Fibroblast of pulmonary artery (primary cell): ENCODE results near the gene MYH9.
"Not testable (repeated sequence)": the region's sequence is repeated elsewhere in the genome, so short reads cannot be mapped to it uniquely, and the experiment has no call there.

Experiments used
- DNase-seq: peaks from one replicate; pipeline ENCODE4 v3.0.0-alpha.2; 2010; ENCODE audit warnings: low read depth
- H3K4me3 ChIP-seq: replicated peaks from 2 replicates; pipeline ENCODE4 v1.5.1; 2011; ENCODE audit warnings: low read depth, mild to moderate bottlenecking, control low read depth, low read length, moderate library complexity
- TF ChIP-seq, protein P1 (sequence below): IDR thresholded peaks from 2 replicates; pipeline ENCODE4 v1.5.1; 2011; ENCODE audit warnings: mild to moderate bottlenecking, control low read depth, low read length, inconsistent platforms; ENCODE audit errors: missing control alignments

MYH9 gene

DNA sequence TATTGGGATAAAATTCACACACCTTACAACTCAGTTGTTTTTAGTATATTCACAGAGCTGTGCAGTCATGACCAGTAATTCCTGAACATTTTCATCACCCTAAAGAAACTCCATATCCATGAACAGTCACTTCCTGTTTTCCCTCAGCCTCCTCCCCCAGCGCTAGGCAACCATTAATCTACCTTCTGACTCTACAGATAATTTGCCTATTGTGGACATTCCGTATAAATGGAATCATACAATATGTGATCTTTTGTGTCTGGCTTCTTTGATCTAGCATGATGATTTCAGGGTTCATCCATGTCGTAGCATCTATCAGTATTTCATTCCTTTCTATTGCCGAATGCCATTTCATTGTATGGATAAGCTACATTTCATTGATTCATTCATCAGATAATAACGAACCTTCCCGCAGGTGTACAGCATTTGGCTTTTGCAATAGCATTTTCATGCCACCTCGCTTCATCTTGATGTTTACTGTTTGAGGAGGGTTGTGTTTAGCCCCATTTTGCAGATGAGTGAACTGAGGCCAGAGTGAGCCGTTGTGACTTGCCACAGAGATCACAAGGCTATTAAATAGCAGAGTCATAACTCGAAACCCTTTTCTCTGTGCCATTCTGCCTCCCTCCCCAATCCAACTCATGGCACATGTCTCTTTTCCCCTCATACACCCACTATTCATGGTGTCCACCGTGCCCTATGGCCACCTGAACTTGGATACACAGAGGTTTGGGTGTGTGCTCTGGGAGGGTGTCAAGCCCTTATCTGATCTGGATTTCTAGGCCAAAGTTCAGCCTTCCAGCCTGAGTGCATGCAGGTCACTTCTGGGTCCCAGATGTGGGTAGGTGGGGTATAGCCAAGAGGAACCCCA lies 11.1 kb upstream of the MYH9 start:
- peak; percentile 86 for DNase-seq

DNA sequence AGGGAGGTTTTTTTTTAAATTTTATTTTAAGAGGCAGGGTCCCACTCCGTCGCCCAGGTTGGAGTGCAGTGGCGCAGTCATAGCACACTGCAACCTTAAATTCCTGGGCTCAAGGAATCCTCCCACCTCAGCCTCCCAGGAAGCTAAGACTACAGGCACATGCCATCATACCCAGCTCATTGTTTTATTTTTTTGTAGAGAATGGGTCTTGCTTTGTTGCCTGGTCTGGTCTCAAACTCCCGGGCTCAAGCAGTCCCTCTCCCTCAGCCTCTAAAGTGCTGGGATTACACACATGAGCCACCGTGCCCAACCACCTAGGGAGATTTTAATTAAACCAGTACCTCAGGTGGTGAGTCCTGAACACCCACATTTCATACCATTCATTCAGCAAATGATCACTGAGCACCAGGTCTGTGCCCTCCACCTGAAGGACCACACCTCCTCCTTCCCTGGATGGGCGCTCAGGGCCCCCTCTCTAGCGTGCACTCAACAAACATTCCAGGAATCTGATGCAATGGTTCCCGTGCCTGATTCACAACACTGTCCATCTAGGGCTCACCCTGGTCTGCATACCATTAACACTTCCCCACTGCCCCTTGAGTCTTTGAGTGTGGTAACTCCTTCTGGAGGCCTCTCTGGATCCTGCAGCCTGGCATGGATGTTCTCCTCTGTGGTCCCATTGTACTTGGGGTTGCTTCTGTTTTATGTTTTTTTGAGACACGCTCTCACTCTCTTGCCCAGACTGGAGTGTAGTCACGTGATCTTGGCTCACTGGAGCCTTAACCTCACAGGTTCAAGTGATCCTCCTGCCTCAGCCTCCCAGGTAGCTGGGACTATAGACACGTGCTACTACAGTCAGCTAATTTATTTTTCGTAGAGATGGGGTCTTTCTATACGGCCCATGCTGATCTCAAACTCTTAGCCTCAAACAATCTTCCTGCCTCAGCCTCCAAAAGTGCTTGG lies 9.6 kb upstream of the MYH9 start:
- DNase-seq = peak; percentile 82
- H3K4me3 ChIP-seq = no peak overlapping the region
- TF ChIP-seq, protein P1, sequence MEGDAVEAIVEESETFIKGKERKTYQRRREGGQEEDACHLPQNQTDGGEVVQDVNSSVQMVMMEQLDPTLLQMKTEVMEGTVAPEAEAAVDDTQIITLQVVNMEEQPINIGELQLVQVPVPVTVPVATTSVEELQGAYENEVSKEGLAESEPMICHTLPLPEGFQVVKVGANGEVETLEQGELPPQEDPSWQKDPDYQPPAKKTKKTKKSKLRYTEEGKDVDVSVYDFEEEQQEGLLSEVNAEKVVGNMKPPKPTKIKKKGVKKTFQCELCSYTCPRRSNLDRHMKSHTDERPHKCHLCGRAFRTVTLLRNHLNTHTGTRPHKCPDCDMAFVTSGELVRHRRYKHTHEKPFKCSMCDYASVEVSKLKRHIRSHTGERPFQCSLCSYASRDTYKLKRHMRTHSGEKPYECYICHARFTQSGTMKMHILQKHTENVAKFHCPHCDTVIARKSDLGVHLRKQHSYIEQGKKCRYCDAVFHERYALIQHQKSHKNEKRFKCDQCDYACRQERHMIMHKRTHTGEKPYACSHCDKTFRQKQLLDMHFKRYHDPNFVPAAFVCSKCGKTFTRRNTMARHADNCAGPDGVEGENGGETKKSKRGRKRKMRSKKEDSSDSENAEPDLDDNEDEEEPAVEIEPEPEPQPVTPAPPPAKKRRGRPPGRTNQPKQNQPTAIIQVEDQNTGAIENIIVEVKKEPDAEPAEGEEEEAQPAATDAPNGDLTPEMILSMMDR = no peak

More for the DNA sequence above, 11.1 kb upstream of the MYH9 start:
- TF ChIP-seq, protein P1 = no peak
- no peak overlapping the region for H3K4me3 ChIP-seq

DNA sequence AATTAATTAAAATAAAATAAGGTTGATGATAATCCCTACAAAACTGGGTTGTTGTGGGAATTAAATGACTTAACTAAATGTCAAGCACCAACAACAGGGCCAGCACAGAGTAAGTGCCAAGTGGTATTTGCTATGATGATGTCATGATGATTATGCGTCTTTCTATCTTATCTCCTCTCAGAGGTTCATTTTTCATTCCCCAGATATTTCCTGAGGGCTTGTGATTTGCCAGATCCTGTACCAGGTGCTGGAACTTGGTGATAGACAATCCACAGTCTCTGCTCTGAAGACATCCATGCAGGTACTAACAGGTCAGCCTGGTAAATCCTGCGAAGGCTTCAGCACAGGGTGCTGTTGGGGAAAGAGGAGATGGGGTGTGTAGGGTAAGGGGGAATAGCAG lies 8.1 kb upstream of the MYH9 start:
- TF ChIP-seq, protein P1 = no peak

DNA sequence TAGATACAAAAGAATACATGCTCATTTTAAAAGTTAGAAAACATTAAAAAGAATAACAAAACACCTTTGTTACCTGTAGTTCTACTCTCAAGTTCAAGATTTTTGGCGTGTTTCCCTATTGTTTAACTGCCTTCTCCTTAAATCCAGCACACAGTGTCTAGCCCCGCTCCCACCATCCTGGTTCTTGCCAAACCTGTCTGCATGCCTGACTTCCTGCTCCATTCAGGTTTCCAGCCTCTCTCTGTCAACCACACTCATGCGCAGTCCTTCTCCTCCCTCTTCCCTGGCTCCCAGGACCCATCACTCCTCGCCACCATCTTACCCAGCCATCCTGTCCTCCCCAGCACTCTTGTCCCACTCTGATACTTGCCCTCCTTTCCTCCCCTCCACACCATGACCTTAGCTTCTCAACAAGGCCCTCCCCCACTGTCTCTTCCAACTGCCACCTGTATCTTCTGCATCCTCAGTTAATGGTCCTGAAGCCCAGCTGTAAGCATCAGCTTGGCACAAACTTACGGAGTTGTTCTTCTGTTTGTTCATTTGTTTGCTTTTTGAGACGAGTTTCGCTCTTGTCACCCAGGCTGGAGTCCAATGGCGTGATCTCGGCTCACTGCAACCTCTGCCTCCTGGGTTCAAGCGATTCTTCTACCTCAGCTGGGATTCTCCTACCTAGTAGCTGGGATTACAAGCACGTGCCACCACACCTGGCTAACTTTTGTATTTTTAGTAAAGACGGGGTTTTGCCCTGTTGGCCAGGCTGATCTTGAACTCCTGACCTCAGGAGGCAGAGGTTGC lies 7.5 kb upstream of the MYH9 start:
- TF ChIP-seq, protein P1 = no peak
- no peak for DNase-seq
- no peak overlapping the region for H3K4me3 ChIP-seq

More for the DNA sequence above, 8.1 kb upstream of the MYH9 start:
- no peak overlapping the region for H3K4me3 ChIP-seq
- DNase-seq = peak; percentile 75

DNA sequence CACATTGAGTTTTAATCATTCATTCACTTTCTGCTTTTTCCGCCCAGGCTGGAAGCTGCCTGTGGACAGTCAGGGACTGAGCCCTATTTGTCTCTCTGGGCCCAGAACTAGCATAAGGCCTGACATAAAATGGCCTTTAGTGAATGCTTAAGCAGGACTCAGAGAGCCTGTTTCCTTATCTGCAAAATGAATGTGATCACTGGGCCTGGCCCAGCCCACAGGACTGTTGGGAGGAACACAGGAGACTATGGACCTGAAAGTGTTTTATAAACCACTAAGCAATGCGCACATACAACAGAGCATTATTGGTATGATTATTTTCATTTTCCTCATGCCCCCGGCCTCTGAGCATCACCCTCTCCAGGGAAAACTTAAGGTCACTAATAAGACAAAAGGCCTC lies 3.9 kb upstream of the MYH9 start:
- no peak overlapping the region for H3K4me3 ChIP-seq
- DNase-seq = no peak
- TF ChIP-seq, protein P1 = no peak

- DNase-seq, H3K4me3 ChIP-seq: not testable (repeated sequence)
Measured at GRCh38 chr22:36389122-36389521, 1.4 kb upstream of the MYH9 start.

GRCh38 chr22:36387709-36387958 lies 133 bp downstream of the MYH9 start:
- TF ChIP-seq, protein P1 = no peak
- DNase-seq = no peak
- H3K4me3 ChIP-seq = peak overlapping the region; percentile 90
